ENCODE results near the gene IGF2R.

IGF2R gene

DNA sequence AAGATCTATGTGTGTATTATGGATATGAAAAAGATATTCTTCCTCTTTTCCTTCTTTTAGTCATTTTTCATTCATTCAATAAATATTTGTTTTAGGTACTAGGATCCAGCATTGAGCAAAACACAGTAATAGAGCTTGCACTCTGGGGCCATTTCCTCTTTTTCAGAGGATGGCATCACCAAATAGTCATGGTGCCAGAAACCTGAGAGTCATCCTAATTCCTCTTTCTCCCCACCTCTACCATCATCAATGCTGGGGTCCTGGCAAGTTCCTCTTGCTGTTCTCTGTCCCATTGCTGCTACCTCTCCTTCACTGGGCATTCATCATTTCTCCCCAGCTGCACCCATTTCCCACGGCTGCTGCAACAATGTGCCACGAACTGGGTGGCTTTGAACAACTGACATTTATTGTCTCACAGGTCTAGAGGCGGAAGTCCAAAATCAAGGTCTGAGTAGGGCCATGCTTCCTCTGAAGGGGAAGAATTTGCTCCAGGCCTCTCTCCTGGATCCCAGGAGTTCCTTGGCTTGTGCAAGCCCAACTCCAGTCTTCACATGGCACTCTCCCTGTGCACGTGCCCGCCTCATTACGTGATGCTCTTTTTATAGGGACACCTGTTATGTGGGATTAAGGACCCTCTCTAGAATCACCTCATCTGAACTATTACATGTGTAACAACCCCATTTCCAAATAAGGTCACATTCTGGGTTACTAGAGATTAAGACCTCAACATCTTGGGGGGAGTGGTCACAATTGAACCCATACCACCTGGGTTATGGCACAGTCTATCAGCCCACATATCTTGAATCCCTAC lies 9.5 kb upstream of the IGF2R start:
- H3K4me2 ChIP-seq (ENCODE audit: low read length): no peak overlapping the region
- no peaks in the 10 kb centered on the region for H3K79me2 ChIP-seq (ENCODE audit: control insufficient read depth, low read length)
- H3F3A ChIP-seq (ENCODE audit: control insufficient read depth, insufficient read depth): no peaks in the 10 kb centered on the region
- no peak overlapping the region for H3K27ac ChIP-seq (ENCODE audit: low read depth, low read length)
- no peak overlapping the region for H3K4me3 ChIP-seq (ENCODE audit: low read length)
- no peak for TF ChIP-seq CTCF (IDR thresholded peaks at IDR 0.05; ENCODE audit: low read depth, low read length, poor library complexity, severe bottlenecking)
- TF ChIP-seq EZH2phosphoT487 (IDR thresholded peaks at IDR 0.05; ENCODE audit: borderline replicate concordance, low read length): no peak
- no peaks in the 10 kb centered on the region for H3K9me3 ChIP-seq (ENCODE audit: control insufficient read depth, insufficient read depth, low read length)
- H3K4me1 ChIP-seq (ENCODE audit: control insufficient read depth, low read length): no peaks in the 10 kb centered on the region
- no peaks in the 10 kb centered on the region for H3K9me2 ChIP-seq (replicated peaks; ENCODE audit: control insufficient read depth, low read length)
- H4K20me1 ChIP-seq (ENCODE audit: control insufficient read depth, insufficient read depth, low read depth, low read length): no peaks in the 10 kb centered on the region
- H3K27me3 ChIP-seq (ENCODE audit: control insufficient read depth, low read length): peaks cover 24% of the 10 kb centered on the region
- no peaks in the 10 kb centered on the region for H3K36me3 ChIP-seq (ENCODE audit: control insufficient read depth, low read length)

GRCh38 chr6:159959976-159960384 lies 8.9 kb upstream of the IGF2R start:
- no peaks in the 10 kb centered on the region for H3F3A ChIP-seq (ENCODE audit: control insufficient read depth, insufficient read depth)
- H3K79me2 ChIP-seq (ENCODE audit: control insufficient read depth, low read length): no peaks in the 10 kb centered on the region
- no peaks in the 10 kb centered on the region for H4K20me1 ChIP-seq (ENCODE audit: control insufficient read depth, insufficient read depth, low read depth, low read length)
- H3K4me2 ChIP-seq (ENCODE audit: low read length): no peak overlapping the region
- H3K4me3 ChIP-seq (ENCODE audit: low read length): no peak overlapping the region
- peaks cover 24% of the 10 kb centered on the region for H3K27me3 ChIP-seq (ENCODE audit: control insufficient read depth, low read length)
- no peaks in the 10 kb centered on the region for H3K9me2 ChIP-seq (replicated peaks; ENCODE audit: control insufficient read depth, low read length)
- no peaks in the 10 kb centered on the region for H3K9me3 ChIP-seq (ENCODE audit: control insufficient read depth, insufficient read depth, low read length)
- TF ChIP-seq CTCF (IDR thresholded peaks at IDR 0.05; ENCODE audit: low read depth, low read length, poor library complexity, severe bottlenecking) (no peak), EZH2phosphoT487 (IDR thresholded peaks at IDR 0.05; ENCODE audit: borderline replicate concordance, low read length) (no peak)
- H3K36me3 ChIP-seq (ENCODE audit: control insufficient read depth, low read length): no peaks in the 10 kb centered on the region
- H3K27ac ChIP-seq (ENCODE audit: low read depth, low read length): no peak overlapping the region
- H3K4me1 ChIP-seq (ENCODE audit: control insufficient read depth, low read length): no peaks in the 10 kb centered on the region

- Histone ChIP-seq H3K79me2 (ENCODE audit: control insufficient read depth, low read length) (no peaks in the 10 kb centered on the region), H3F3A (ENCODE audit: control insufficient read depth, insufficient read depth) (no peaks in the 10 kb centered on the region), H3K27ac (ENCODE audit: low read depth, low read length) (no peak overlapping the region), H3K4me2 (ENCODE audit: low read length) (no peak overlapping the region), H3K4me1 (ENCODE audit: control insufficient read depth, low read length) (no peaks in the 10 kb centered on the region), H3K4me3 (ENCODE audit: low read length) (no peak overlapping the region), H3K36me3 (ENCODE audit: control insufficient read depth, low read length) (no peaks in the 10 kb centered on the region), H3K9me3 (ENCODE audit: control insufficient read depth, insufficient read depth, low read length) (no peaks in the 10 kb centered on the region), H4K20me1 (ENCODE audit: control insufficient read depth, insufficient read depth, low read depth, low read length) (no peaks in the 10 kb centered on the region), H3K9me2 (replicated peaks; ENCODE audit: control insufficient read depth, low read length) (no peaks in the 10 kb centered on the region), H3K27me3 (ENCODE audit: control insufficient read depth, low read length) (peaks cover 24% of the 10 kb centered on the region)
- TF ChIP-seq EZH2phosphoT487 (IDR thresholded peaks at IDR 0.05; ENCODE audit: borderline replicate concordance, low read length) (no peak), CTCF (IDR thresholded peaks at IDR 0.05; ENCODE audit: low read depth, low read length, poor library complexity, severe bottlenecking) (no peak)
Observed at GRCh38 chr6:159960485-159960884, 8.4 kb upstream of the IGF2R start.
